HG03064 (cell line): ENCODE data around the gene TNK2.
"Not testable (repeated sequence)": the region's sequence is repeated elsewhere in the genome, so short reads cannot be mapped to it uniquely, and the experiment has no call there.

Source experiments
- ATAC-seq: cut with Tn5 transposase; IDR thresholded peaks from one replicate; pipeline ENCODE4 v1.9.1; 2021; ENCODE audit warnings: low read depth; ENCODE audit not compliant: unreplicated experiment

The TNK2 gene

GRCh38 chr3:195907934-195908693 is at the start of gene TNK2:
Gene TNK2 (minus strand): TSS chr3:195908551. CDS start chr3:195888588, 19,963 bp downstream.
- peak; percentile 31 for ATAC-seq

GRCh38 chr3:195956577-195956976 is 48.2 kb upstream of the TNK2 start:
- no peak for ATAC-seq

GRCh38 chr3:195955416-195955841 is 47.1 kb upstream of the TNK2 start:
- not testable (repeated sequence) for ATAC-seq

GRCh38 chr3:195954752-195955119 is 46.4 kb upstream of the TNK2 start:
- ATAC-seq = peak; percentile 55

GRCh38 chr3:195954052-195954751 is 45.9 kb upstream of the TNK2 start:
- ATAC-seq = peak; percentile 94

- not testable (repeated sequence) for ATAC-seq
Observed at GRCh38 chr3:195952590-195952989, 44.2 kb upstream of the TNK2 start.

- ATAC-seq = not testable (repeated sequence)
Observed at GRCh38 chr3:195951443-195952177, 43.3 kb upstream of the TNK2 start.

GRCh38 chr3:195950731-195951130 is 42.4 kb upstream of the TNK2 start:
- ATAC-seq = not testable (repeated sequence)

GRCh38 chr3:195950164-195950563 is 41.8 kb upstream of the TNK2 start:
- not testable (repeated sequence) for ATAC-seq

- not testable (repeated sequence) for ATAC-seq
Observed at GRCh38 chr3:195946910-195947699, 38.8 kb upstream of the TNK2 start.

- not testable (repeated sequence) for ATAC-seq
Observed at GRCh38 chr3:195941265-195941815, 33.0 kb upstream of the TNK2 start.

GRCh38 chr3:195940806-195941205 is 32.5 kb upstream of the TNK2 start:
- not testable (repeated sequence) for ATAC-seq

- ATAC-seq = not testable (repeated sequence)
Observed at GRCh38 chr3:195939526-195940470, 31.4 kb upstream of the TNK2 start.

GRCh38 chr3:195933044-195933430 is 24.7 kb upstream of the TNK2 start:
- ATAC-seq = not testable (repeated sequence)

- ATAC-seq = no peak
Observed at GRCh38 chr3:195932418-195933043, 24.2 kb upstream of the TNK2 start.

GRCh38 chr3:195931582-195932273 is 23.4 kb upstream of the TNK2 start:
- ATAC-seq = no peak

GRCh38 chr3:195929452-195929851 is 21.1 kb upstream of the TNK2 start:
- ATAC-seq = no peak

GRCh38 chr3:195921334-195921791 is 13.0 kb upstream of the TNK2 start:
- no peak for ATAC-seq
